Thyroid gland (tissue), 4 donors: ENCODE data around the gene SCARB1. TPM values are rescaled to one million over a fixed set of nuclear protein-coding genes. Genes with fewer than 3 reads are reported as not detected.

ENCODE experiments used
- DNase-seq, 2 donors: peaks; one replicate each; pipeline ENCODE4 v3.0.0-alpha.2; 2019
- H3K27ac ChIP-seq, 3 donors: fragments of 200-600 bp; sonication (generic); 1 replicate in 2 of 3; 2 replicates in 1 of 3; pipeline ENCODE4 v1.5.1; 2016 to 2019; ENCODE audit warnings: mild to moderate bottlenecking in 1 of 3, moderate library complexity in 1 of 3
- H3K27me3 ChIP-seq: fragments of 200-600 bp; sonication (generic); one replicate; pipeline ENCODE4 v1.5.1; 2019
- H3K36me3 ChIP-seq, 2 donors: fragments of 200-600 bp; sonication (generic); one replicate each; pipeline ENCODE4 v1.5.1; 2016 to 2019
- H3K4me1 ChIP-seq, 2 donors: fragments of 200-600 bp; sonication (generic); one replicate each; pipeline ENCODE4 v1.5.1; 2017 to 2019
- H3K4me3 ChIP-seq, 3 donors: fragments of 200-600 bp; sonication (generic); replicated peaks in 1 of 3; 1 replicate in 2 of 3; 2 replicates in 1 of 3; pipeline ENCODE4 v1.5.1; 2016; ENCODE audit warnings: mild to moderate bottlenecking in 1 of 3
- H3K9me3 ChIP-seq: fragments of 200-600 bp; sonication (generic); one replicate; pipeline ENCODE4 v1.5.1; 2017
- CTCF ChIP-seq, 6 experiments: fragments of 200-600 bp in 3 of 6; fragments of 450-650 bp in 3 of 6; sonication (generic) in 3 of 6; IDR thresholded peaks; one replicate each; pipeline ENCODE4 v1.5.1; 2016 to 2019; ENCODE audit warnings: antibody characterized with exemption in 6 of 6, mild to moderate bottlenecking in 2 of 6, inconsistent platforms in 1 of 6, moderate library complexity in 1 of 6
- POLR2A ChIP-seq, 2 donors: fragments of 450-650 bp; IDR thresholded peaks; one replicate each; pipeline ENCODE4 v1.6.1; 2017; ENCODE audit warnings: antibody characterized with exemption in 2 of 2, mild to moderate bottlenecking in 2 of 2, moderate library complexity in 1 of 2
- WGBS, 2 donors: methylation state at CpG; one replicate each; pipeline ENCODE4 v1.1.5; 2017; 5-methylcytosine and 5-hydroxymethylcytosine counted together
- intact Hi-C: fragments of 100-400 bp; cut with DNase I; formaldehyde crosslinking; loops from one replicate; pipeline ENCODE4 v1.15.1; 2023
- total RNA-seq, 4 donors: library from RNA; depleted of rRNA; stranded (reverse); fragments of >200 nt; gene quantifications; one replicate each; pipeline ENCODE4 v1.2.3, GENCODE V29; 2016

Gene SCARB1
- total RNA-seq, 4 donors from 2014 or later = 10.9 to 16.0 (median 15.4) TPM

- no peaks in the 10 kb centered on the region for H3K36me3 ChIP-seq
- intact Hi-C loops = no loop called here
- H3K9me3 ChIP-seq = no peaks in the 10 kb centered on the region
- H3K4me3 ChIP-seq = no peak overlapping the region
- peak overlapping the region; percentile 57 to 81 (median 69) for H3K27ac ChIP-seq
- WGBS, 2 donors = 37 to 42% methylated on average over 5 of the region's 5 CpGs
- no peak for TF ChIP-seq CTCF (IDR thresholded peaks at IDR 0.05)
- no peak for TF ChIP-seq POLR2A (IDR thresholded peaks at IDR 0.05)
- peaks cover 11 to 23% of the 10 kb centered on the region in 2 donors for H3K4me1 ChIP-seq
- no peak for DNase-seq
- no peaks in the 10 kb centered on the region for H3K27me3 ChIP-seq
Observed at GRCh38 chr12:124745465-124745890, 118.2 kb downstream of the SCARB1 start.

GRCh38 chr12:124744659-124745464 lies 118.8 kb downstream of the SCARB1 start:
- H3K27ac ChIP-seq = peak overlapping the region in 2 of 3 donors; percentile 57 to 81
- DNase-seq = no peak
- TF ChIP-seq CTCF (IDR thresholded peaks at IDR 0.05) (no peak), POLR2A (IDR thresholded peaks at IDR 0.05) (no peak)
- no peaks in the 10 kb centered on the region for H3K9me3 ChIP-seq
- WGBS, 2 donors = 93 to 97% methylated on average over 15 of the region's 15 CpGs
- H3K36me3 ChIP-seq = no peaks in the 10 kb centered on the region
- H3K4me1 ChIP-seq = peaks cover 11 to 23% of the 10 kb centered on the region in 2 donors
- no peaks in the 10 kb centered on the region for H3K27me3 ChIP-seq
- intact Hi-C loops = no loop called here
- no peak overlapping the region for H3K4me3 ChIP-seq

GRCh38 chr12:124744273-124744640 lies 119.4 kb downstream of the SCARB1 start:
- H3K27ac ChIP-seq = peak overlapping the region in 1 of 3 donors; percentile 33
- intact Hi-C loops = no loop called here
- WGBS, 2 donors = 90 to 97% methylated on average over 7 of the region's 7 CpGs
- H3K27me3 ChIP-seq = no peaks in the 10 kb centered on the region
- no peaks in the 10 kb centered on the region for H3K9me3 ChIP-seq
- H3K4me3 ChIP-seq = no peak overlapping the region
- TF ChIP-seq CTCF (IDR thresholded peaks at IDR 0.05) (no peak), POLR2A (IDR thresholded peaks at IDR 0.05) (no peak)
- DNase-seq = no peak
- no peaks in the 10 kb centered on the region for H3K36me3 ChIP-seq
- peaks cover 11 to 23% of the 10 kb centered on the region in 2 donors for H3K4me1 ChIP-seq

GRCh38 chr12:124743479-124744272 lies 120.0 kb downstream of the SCARB1 start:
- no peaks in the 10 kb centered on the region for H3K9me3 ChIP-seq
- H3K36me3 ChIP-seq = no peaks in the 10 kb centered on the region
- no peak overlapping the region for H3K4me3 ChIP-seq
- 77 to 89% methylated on average over 18 of the region's 18 CpGs for WGBS, 2 donors
- no peaks in the 10 kb centered on the region for H3K27me3 ChIP-seq
- intact Hi-C loops = no loop called here
- H3K4me1 ChIP-seq = peaks cover 11 to 23% of the 10 kb centered on the region in 2 donors
- no peak for TF ChIP-seq POLR2A (IDR thresholded peaks at IDR 0.05)
- DNase-seq = no peak
- peak overlapping the region in 1 of 3 donors; percentile 33 for H3K27ac ChIP-seq

- no peaks in the 10 kb centered on the region for H3K36me3 ChIP-seq
- TF ChIP-seq POLR2A (IDR thresholded peaks at IDR 0.05) (no peak), CTCF (IDR thresholded peaks at IDR 0.05) (no peak)
- H3K9me3 ChIP-seq = no peaks in the 10 kb centered on the region
- H3K27ac ChIP-seq = no peak overlapping the region
- WGBS, 2 donors = 69 to 88% methylated on average over 7 to 11 of the region's 12 CpGs
- H3K4me3 ChIP-seq = no peak overlapping the region
- H3K27me3 ChIP-seq = no peaks in the 10 kb centered on the region
- no peak for DNase-seq
- intact Hi-C loops = no loop called here
- H3K4me1 ChIP-seq = peaks cover 11 to 21% of the 10 kb centered on the region in 2 donors
Observed at GRCh38 chr12:124742678-124743077, 121.0 kb downstream of the SCARB1 start.
